ENCODE measurements around the gene CNTN4.
"Not testable (repeated sequence)": the region's sequence is repeated elsewhere in the genome, so short reads cannot be mapped to it uniquely, and the experiment has no call there.

Gene CNTN4

DNA sequence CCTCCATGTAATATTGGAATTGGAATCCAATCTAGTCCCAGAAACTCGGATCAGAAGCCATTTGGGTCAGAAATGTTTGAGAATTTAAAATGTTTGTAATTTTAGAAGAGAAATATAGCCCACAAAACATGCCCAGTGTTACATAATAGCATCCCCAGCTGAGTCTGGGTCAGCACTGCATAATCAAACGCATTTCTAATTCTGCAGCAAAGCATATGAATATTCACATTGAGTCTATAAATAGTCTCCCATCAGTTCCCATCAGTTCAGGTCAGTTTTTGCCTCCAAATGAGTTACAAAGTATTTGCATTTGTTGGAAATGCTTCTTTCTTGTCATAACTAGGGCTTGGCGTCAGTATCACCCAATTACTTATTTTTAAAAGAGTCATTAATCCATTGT is 628.4 kb downstream of the CNTN4 start:
- DNase-seq = no peak

DNA sequence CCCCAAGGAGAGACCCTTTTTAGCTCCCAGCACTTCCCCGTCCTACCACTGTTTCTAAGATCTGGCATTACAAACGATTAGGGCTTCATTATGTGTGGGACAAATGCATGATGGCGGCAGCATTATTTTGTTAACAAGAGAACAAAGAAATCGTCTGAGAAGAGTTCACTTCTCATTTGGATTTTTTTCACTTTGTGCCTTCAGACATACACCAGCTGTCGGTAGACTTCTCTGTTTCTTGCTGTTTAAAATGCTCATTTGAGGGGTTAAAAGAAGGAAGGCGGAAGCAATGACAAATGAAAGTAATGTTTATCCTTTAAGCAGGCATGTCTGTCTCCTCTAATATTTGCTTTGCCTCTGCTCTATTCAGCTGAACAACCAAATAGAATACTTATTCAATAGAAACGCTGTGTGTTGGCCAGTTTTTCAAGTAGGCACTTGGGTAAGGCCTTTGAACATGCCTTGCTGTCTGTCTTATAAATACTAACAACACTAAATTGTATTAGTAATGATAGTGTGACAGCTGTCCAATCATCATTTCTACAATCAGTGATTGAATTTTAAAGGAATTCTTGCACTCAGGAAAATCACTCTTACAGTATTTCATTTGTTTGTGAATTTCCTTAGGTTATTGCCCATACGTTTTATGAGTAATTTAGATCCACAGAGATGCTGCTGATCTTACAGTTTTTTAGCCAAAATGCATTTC is 629.1 kb downstream of the CNTN4 start:
- no peak for DNase-seq

DNA sequence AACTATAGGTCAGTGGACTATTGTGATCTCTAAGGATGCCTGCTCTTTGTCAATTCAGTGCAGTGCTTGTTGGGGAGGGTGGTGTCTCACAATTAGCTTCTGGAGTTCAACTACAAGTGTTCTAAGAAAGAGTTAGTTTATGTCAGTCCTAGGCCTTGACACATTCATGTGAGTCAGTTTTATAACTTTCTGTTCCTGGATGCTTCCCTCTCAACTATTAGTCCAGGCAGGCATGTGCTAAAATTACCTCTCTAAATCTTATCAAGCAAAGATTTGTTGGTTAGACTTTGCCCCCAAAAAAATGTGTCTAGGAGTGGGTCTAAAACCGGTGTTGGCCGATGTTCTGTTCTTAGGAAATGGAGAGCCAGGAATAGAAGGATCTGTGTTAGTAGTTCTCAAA is 633.2 kb downstream of the CNTN4 start:
- no peak for DNase-seq

DNA sequence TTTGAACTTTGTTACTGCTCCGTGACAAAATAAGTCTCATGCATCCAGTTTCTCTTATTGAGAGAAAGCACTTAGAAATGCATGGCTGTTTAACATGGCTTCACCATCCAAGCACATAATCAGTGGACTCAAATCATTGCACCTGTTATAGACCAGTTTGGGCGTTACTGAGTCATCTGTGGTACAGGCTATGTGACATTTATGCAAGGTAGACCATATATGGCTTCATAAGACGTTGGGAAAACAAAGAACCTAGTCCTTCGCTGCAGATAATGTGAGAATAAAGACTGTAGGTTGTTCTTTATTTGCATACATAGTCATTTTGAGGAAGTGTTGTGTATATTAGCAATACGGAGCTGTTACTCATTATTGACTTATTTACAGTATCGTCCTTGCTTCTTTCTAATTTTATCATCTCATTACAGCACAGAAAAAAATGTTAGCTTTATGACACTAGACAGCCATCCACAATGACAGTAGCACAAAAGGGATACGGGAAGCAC is 636.8 kb downstream of the CNTN4 start:
- DNase-seq = no peak

DNA sequence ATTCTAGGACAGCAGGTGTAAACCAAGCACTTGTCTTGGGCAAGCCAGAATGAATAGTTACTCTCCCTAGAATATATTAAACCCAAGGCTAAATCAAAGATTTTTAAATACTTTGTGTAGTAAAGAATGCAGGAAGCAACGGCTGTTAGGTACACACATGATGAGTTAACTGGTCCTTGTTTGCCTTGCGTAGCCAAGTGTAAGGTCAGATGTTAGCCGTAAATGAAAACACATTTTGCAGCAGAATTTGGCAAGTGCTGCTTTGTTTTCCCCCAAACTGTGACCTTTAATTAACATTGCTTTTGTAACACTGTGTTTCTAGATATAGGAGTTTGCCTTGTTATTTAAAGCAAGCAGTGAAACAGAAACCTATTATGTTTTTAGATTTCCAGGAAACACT is 642.9 kb downstream of the CNTN4 start:
- DNase-seq = no peak

DNA sequence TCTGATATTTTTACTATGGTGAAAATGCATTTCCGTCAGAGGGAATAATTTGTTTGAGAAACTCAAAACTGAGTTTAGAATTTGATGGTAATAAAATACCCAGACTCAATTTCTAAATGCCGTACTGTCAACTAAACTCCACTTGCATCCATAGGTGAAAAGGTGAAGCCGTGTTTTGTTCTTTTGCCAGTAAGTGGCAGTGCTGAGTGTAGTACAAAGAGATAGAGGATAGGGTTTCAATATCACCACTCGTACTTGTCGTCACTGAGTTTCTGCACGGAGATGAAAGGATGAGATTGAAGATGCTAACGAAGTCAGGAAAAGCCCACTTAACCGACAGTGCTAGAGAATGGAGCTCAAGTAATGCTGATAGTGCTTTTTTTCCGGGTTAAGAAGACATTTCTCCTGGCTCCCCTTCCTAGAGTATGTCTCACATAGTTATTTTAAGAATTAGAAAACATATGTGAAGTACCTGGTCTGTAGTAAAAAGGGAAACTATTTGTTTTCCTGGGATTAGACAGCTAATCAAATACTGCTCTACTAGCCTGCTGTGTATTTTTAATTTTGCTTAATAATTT is 666.4 kb downstream of the CNTN4 start:
- no peak for DNase-seq

DNA sequence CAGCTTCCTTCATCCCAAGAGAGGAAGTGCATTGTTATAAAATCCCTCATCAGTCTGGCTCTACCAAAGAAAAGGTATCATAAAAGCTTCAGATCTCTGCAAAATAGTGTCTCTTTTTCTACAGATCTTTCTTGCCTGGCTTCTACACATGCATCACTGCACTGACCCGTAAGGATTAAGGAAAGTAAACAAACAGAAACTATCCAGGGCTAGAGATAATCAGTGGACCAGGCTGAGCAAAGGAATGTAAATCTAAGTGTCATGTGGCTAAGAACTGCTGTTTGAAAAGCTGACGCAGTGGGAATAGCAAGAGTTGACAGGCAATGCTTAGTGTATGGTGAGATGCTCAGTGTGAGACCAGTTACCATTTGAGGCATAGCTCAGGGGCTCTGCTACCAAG is 671.8 kb downstream of the CNTN4 start:
- no peak for DNase-seq

DNA sequence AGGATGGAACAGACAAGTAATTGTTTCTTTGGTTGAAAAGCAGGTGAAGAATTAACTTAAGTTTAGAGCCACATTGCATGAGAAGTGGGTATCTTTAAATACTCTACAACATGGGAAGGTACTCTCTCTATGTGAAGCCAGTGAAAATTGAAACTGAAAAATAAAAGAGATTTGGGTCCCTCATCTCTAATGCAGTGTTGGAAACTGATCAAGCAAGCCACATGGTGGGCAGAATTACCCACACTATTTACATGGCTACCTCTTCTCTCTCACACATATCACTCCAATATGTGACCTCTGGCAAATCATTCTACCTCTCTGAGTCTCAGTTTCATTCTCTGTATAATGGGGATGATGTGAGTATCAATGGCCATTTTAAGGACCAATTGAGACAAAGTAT is 672.5 kb downstream of the CNTN4 start:
- DNase-seq = no peak

DNA sequence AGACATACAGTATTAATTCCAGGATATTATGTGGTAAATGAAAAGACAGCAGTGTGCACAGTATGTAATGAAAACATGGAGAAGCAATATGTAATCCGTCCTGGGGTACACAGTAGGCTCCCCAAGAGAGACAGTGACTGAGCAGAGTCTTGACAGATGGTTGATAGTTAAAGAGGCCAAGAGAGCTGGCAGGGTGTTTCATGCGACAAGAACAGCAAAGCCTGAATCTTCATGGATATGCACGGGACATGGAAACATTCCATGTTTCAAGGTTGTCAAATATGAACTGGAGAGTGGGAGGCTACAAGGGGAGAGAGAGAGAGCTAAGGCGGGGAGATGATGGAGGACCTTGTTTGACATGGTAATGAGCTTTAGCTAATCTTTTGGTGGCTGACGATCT is 673.1 kb downstream of the CNTN4 start:
- no peak for DNase-seq

DNA sequence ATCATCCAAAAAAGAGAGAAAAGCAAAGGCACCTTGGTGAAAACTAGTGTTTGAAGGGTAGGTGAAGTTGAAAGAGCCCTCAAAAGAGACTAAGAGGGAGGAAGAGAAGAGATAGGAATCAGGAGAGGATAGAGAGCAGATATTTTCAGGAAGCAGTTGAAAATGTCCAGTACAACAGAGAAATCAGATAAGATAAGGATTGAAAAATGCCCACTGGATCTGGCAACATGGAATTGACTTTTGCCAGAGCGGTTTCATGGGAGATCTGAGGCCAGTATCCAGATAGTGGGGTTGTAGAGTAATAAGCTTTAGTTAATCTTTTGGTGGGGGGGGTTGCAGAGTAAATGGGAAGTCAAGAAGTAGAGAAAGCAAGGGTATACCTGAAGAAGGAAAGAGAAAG is 674.1 kb downstream of the CNTN4 start:
- no peak for DNase-seq

DNA sequence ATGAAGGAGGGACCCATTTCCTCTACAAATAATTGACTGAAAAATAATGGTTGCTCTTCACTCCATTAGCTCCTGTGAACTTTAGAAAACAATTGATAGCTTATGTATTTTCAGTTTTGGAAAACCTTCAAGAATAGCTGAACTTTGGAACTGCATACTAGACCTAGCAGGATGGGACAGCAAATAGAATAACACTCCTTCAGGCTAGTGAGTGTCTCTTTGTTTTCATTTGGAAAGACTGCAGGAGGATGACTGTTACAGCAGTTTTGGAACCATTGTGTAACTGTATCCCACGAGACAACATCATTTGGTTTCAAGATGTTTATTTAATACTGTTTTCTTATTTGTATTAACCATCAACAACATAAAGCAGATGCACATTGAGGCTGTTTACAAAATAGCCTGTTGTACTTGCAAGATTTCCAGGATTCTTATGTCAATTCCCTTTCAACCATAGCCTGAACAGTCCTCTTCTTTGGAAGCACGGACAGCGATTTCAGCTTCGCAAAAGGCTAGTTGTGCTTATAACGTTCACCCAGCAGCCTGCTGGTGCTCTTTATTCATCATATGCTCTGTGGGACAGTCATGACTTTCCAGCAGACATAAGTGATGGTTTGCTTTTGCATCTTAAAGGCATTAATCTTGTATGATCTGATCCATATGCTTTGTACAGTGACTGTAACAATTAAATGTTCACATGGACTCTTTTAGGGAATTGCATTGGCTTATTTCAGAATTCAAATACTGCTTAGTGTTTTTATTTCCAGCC is 676.0 kb downstream of the CNTN4 start:
- no peak for DNase-seq

DNA sequence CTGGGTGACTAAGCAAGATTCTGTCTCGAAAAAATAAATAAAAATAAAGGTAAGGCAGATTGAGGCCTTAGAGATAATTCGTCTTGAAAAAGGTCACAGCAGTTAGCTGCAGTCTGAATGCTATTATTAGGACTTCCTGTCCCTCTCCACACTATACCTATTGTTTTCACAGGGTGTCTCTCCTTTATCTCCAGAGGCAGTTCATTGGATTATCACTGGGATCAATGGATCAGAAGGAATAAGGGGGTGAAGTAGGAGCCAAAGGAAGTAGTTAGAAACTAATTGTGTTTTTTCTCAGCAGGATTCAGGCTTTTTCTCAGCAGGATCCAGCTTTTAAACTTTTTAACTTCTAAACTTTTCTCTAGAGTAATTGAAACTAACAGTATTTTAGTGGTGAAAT is 684.6 kb downstream of the CNTN4 start:
- no peak for DNase-seq

DNA sequence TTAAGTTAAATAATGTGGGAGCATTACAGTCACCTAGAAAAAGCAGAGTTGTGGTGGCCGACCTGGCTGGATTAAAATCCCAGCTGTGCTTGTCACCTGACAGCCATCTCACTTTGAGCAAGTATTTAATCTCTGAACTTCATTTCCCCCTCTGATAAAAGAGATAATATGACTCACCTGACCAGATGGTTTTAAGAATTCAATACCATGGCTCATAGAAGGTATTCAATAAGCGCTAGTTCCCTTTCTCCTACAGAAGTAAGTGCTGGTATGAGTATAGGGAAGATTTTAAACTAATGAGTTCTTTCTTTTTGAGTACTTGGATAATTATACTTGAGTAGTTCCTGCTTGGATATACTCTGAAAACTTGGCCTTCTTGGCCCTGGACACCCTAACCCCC is 686.0 kb downstream of the CNTN4 start:
- DNase-seq = no peak

DNA sequence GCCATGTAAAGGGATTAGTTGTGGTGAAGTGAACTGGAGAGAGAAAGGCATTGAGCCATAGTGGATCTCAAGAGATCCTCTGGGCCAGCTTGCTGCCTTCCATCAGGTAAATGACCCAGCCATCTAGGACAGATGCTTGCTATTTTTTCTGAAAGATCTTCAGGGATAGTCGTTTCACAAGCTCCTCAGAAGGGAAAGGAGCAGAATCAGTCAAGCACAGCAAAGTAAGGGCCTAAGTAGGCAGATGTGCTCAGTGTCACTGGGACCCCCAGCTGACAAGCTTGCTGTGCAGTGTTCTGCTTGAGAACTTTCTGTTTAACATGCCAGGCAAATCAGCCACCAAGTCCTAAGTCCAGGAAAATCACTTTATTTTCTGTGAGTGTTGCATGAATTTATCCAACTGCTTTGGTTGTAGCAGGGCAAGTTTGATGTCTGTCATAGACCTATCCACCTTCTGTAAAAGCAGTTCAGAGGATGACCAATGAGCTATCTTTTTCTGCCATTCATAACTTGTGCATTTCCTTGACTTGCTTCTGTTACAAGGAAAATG is 691.7 kb downstream of the CNTN4 start:
- no peak for DNase-seq

DNA sequence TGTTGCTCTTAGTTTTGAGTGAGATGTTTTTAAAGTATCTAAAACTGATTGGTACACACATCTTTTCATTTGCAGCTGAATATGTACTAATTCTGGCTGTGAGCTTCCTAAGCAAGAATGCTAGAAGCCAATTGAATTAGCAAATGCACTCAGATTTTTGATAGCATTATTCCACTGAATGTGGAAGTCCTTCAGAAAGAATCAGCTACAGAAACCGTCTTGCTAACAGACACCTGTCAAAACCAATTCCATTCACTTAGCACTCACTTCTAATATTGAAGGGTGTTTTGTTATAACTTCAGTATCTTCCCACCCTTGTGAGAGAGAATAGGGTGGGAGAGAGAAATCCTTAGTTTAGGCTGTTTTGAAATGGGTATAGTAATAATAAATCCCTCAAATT is 693.8 kb downstream of the CNTN4 start:
- DNase-seq = no peak

DNA sequence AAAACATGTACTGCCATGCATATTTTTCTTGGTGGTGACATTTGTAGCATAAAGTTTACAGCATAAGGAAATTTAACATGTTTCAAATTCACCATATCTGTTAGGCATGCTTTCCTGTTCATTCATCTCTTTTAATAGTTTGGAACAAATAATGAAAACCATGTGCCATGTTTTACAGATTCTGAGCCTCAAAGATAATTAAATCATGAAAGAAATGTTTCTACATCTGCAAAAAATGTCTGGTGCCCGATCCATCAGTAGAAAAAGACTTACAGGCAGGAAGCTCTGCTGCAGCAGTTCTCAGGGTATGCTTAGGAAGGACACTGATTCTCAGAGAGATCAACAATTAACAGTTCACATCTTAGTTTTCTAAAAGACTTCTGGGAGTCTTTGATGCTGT is 695.3 kb downstream of the CNTN4 start:
- no peak for DNase-seq

DNA sequence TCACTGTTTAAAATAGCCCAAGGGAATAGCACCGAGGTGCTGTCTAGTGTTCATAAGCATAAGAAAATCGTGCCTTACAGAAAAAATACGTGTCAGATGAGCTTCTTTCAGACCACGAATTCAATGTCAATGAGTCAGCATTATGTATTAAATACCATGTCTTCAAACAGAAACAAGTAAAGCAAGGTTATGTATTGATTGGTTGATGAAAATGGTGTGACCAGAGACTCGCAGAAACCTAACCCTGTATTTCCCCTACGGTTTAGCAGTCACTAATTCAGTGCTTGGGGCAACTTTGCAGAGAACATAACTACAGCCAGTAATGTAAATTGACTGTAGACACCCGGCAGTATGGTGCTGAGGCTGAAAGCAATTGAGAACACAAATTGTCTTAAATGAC is 703.8 kb downstream of the CNTN4 start:
- DNase-seq = no peak

DNA sequence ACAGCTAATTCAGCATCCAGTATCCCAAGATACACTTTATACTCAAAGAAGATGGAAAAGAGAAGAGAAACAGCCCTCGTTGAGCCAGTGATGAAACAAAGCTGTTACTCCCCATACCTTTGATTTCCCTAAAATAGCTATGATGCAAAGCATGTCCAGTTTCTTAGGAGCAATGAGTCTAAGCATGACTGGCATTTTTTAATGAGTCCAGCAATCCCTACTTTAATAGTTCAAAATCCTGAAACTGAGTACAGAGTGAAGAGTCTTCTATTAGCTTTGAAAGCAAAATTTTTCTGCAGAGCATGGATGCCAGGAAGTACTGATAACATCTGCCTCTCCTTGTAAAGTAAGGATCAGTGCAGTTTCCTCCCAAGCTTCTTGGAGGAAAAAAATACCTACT is 708.8 kb downstream of the CNTN4 start:
- no peak for DNase-seq

DNA sequence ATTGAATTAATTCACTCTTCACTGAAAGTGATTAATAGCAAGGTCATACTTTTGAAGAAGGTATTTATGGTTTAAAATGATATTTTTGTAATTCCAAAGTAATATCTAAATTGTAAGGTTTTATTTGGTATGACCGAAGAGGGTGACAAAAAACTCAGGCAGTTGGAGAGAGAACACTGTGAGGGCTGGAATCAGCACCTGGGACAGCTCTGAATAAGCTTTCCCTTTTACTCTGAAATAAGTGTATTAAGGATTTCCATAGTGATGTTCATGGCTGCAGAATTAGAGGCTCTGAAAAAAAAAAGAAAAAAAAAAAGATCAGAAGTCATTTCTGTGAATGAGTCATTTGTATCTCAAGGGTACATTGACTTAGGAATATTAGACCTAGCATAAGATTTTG is 712.1 kb downstream of the CNTN4 start:
- DNase-seq = no peak

DNA sequence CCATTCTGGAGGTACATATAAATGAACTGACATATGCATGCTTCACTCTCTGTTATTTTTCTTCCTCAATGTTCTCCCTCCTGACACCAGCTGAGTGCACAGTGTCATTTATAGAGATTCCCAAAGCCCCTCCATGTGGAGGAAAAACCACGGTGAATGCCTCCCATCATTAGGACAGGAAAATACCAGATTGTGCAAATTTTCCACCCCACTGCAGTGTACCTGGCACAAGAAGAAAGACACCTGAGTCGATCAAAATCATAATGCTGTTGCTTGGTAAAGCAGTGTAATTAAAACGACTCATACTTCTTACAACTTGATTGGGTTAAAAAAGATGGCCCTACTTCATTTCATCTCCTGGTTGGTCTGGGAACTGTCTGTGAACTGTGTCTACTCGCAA is 720.9 kb downstream of the CNTN4 start:
- DNase-seq = no peak

DNA sequence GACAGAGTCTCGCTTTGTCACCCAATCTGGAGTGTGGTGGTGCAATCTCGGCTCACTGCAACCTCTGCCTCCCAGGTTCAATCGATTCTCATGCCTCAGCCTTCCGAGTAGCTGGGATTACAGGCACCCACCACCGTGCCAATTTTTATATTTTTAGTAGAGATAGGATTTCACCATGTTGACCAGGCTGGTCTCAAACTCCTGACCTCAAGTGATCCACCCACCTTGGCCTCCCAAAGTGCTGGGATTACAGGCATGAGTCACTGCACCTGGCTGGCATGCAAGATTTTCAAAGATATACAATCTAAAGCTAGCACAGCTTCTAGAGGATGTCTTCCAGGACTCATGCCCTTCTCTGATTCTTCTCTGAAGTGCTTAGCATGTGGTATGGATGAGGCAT is 722.3 kb downstream of the CNTN4 start:
- DNase-seq = not testable (repeated sequence)

DNA sequence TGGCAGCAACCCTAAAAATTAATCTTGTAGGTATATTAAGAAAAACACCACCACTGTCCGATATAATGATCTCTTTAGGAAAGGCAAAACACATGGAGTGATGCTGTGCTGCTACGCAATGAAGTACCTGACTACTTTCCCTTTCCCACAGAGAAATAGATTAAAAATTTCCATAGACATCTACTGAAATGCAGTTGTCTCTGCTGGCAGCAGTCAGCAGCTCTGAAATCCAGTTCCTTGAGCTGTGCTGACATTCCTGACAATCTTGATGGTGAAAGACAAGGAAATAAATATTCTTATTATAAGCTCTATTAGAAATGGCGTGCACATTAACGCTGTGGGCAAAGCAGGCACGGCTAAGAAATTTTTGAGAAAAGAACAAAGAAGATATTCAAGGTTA is 723.9 kb downstream of the CNTN4 start:
- no peak for DNase-seq

DNA sequence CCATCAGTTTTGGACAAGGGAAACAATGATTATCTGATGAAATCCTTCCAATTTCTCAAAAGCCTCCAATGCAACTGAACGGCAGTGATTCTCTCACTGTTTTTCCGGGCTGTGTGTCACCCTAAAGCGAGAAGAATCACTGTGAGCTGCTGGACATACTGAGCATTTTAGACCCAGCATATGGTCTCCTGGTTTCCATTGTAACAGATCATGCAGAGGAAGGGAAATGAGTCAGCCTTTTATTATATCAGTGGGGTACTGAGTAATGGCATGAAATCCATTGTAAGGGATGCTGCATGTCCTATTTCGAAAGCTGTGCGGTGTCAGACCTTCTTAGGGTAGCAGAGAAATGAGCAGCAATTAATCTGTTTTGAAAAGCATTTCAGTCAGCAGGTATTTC is 724.4 kb downstream of the CNTN4 start:
- DNase-seq = no peak
